Neural cell (in vitro differentiated cells): ENCODE data around the gene DPP7. TPM values are rescaled to one million over a fixed set of nuclear protein-coding genes. Genes with fewer than 3 reads are reported as not detected.

ENCODE experiments used
- H2AFZ ChIP-seq: fragments of 200-600, 300-800 bp; sonication (generic), shearing (Covaris generic); 2 replicates; pipeline ENCODE4 v1.6.0; 2014; ENCODE audit warnings: low read depth, mild to moderate bottlenecking, antibody characterized with exemption, low read length, moderate library complexity
- H3F3A ChIP-seq: fragments of 200-600 bp; shearing (Covaris generic); 2 replicates; pipeline ENCODE4 v1.6.1; 2016; ENCODE audit warnings: mild to moderate bottlenecking, moderate library complexity, mixed read lengths, antibody characterized with exemption, low read length; ENCODE audit not compliant: insufficient read depth, poor library complexity, severe bottlenecking
- H3K27ac ChIP-seq: fragments of 200-600, 300-800 bp; sonication (generic), shearing (Covaris generic); 2 replicates; pipeline ENCODE4 v1.5.1; 2014; ENCODE audit warnings: mild to moderate bottlenecking, low read length, moderate library complexity
- H3K27me3 ChIP-seq: fragments of 300-800, 200-600 bp; sonication (generic), shearing (Covaris generic); 2 replicates; pipeline ENCODE4 v1.6.0; 2014; ENCODE audit warnings: mild to moderate bottlenecking, low read depth, low read length, moderate library complexity; ENCODE audit not compliant: insufficient read depth
- H3K36me3 ChIP-seq: fragments of 300-800, 200-600 bp; sonication (generic), shearing (Covaris generic); 2 replicates; pipeline ENCODE4 v1.5.1; 2014; ENCODE audit warnings: mild to moderate bottlenecking, antibody characterized with exemption, low read length, moderate library complexity; ENCODE audit not compliant: insufficient read depth
- H3K4me2 ChIP-seq: fragments of 300-800, 200-600 bp; sonication (generic), shearing (Covaris generic); 2 replicates; pipeline ENCODE4 v1.6.0; 2014; ENCODE audit warnings: mild to moderate bottlenecking, low read length
- H3K4me3 ChIP-seq: fragments of 300-800, 200-600 bp; sonication (generic), shearing (Covaris generic); 2 replicates; pipeline ENCODE4 v1.5.1; 2014; ENCODE audit warnings: mild to moderate bottlenecking, low read length, moderate library complexity
- H3K79me2 ChIP-seq: fragments of 200-600 bp; shearing (Covaris generic); replicated peaks from 2 replicates; pipeline ENCODE4 v1.6.0; 2014; ENCODE audit warnings: mild to moderate bottlenecking, low read length, moderate library complexity; ENCODE audit not compliant: insufficient read depth
- H3K9ac ChIP-seq: fragments of 300-800, 200-600 bp; sonication (generic), shearing (Covaris generic); 2 replicates; pipeline ENCODE4 v1.6.1; 2016; ENCODE audit warnings: mild to moderate bottlenecking, low read length, mixed read lengths
- H3K9me2 ChIP-seq: fragments of 200-600 bp; shearing (Covaris generic); 2 replicates; pipeline ENCODE4 v1.6.1; 2016; ENCODE audit warnings: mild to moderate bottlenecking, low read length, mixed read lengths; ENCODE audit not compliant: insufficient read depth
- H3K9me3 ChIP-seq: fragments of 200-600, 300-800 bp; sonication (generic), shearing (Covaris generic); 2 replicates; pipeline ENCODE4 v1.6.1; 2016; ENCODE audit warnings: mild to moderate bottlenecking, mixed run types, low read length, moderate library complexity, mixed read lengths
- H4K20me1 ChIP-seq: fragments of 200-600 bp; shearing (Covaris generic); 2 replicates; pipeline ENCODE4 v1.6.1; 2016; ENCODE audit warnings: mild to moderate bottlenecking, mixed run types; ENCODE audit not compliant: insufficient read depth
- EP300 ChIP-seq: fragments of 450-650 bp; conservative IDR thresholded peaks from 2 replicates; pipeline ENCODE4 v1.6.1; 2014; ENCODE audit warnings: antibody characterized with exemption, mild to moderate bottlenecking, moderate library complexity; ENCODE audit not compliant: poor library complexity, severe bottlenecking
- EZH2 ChIP-seq: fragments of 200-600, 300-800 bp; shearing (Covaris generic), sonication (generic); IDR thresholded peaks from 2 replicates; pipeline ENCODE4 v1.6.1; 2014; ENCODE audit warnings: antibody characterized with exemption, low read length, borderline replicate concordance, mild to moderate bottlenecking; ENCODE audit not compliant: insufficient read depth, poor library complexity, severe bottlenecking
- MXI1 ChIP-seq: fragments of 450-650 bp; conservative IDR thresholded peaks from 2 replicates; pipeline ENCODE4 v1.6.1; 2014; ENCODE audit warnings: antibody characterized with exemption, mild to moderate bottlenecking; ENCODE audit not compliant: poor library complexity, severe bottlenecking
- POLR2AphosphoS5 ChIP-seq: IDR thresholded peaks from 2 replicates; pipeline ENCODE4 v1.6.1; 2012
- RAD21 ChIP-seq: fragments of 450-650 bp; conservative IDR thresholded peaks from 2 replicates; pipeline ENCODE4 v1.6.1; 2014; ENCODE audit warnings: antibody characterized with exemption, mild to moderate bottlenecking, moderate library complexity
- SMC3 ChIP-seq: fragments of 450-650 bp; conservative IDR thresholded peaks from 2 replicates; pipeline ENCODE4 v1.6.1; 2014; ENCODE audit warnings: antibody characterized with exemption, mild to moderate bottlenecking, moderate library complexity; ENCODE audit not compliant: poor library complexity
- TAF1 ChIP-seq: IDR thresholded peaks from 2 replicates; pipeline ENCODE4 v1.6.1; 2012; ENCODE audit warnings: low read depth
- polyA plus RNA-seq: library from polyadenylated mRNA; depleted of rRNA; stranded (reverse); fragments of >200 nt; gene quantifications from 2 replicates; pipeline ENCODE4 v1.2.3, GENCODE V29; 2014
- TF ChIP-seq, protein P1 (sequence below): fragments of 450-650 bp; IDR thresholded peaks from 2 replicates; pipeline ENCODE4 v1.5.1; 2014; ENCODE audit warnings: antibody characterized with exemption, mild to moderate bottlenecking, moderate library complexity; ENCODE audit not compliant: poor library complexity, severe bottlenecking
- TF ChIP-seq, protein P2 (sequence below): IDR thresholded peaks from 2 replicates; pipeline ENCODE4 v1.6.1; 2012; ENCODE audit warnings: borderline replicate concordance

Gene DPP7
- polyA plus RNA-seq, 1 donor from 2014 or later, result 23.3 TPM

DNA sequence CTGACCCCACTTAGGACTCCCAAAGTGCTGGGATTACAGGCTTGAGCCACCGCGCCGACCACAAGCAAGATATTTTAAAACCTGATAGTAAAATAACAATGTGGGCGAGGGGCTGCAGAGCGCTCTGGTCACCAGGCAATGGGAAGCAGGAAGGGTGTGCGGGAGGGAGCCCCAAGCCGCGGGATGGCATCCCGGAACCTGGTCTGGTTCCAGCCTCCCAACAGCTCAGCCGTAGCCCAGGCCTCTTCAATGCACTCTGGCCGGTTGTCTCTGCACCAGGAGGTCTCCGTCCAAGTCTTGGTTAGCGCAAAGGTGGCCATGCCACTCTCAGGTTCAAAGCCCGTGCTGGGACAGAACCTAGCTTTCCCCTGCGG, 37.9 kb downstream of the DPP7 start:
- Histone ChIP-seq H3K9me2 (no peaks in the 10 kb centered on the region), H3K4me2 (no peak overlapping the region), H4K20me1 (no peaks in the 10 kb centered on the region), H3K27ac (no peak overlapping the region), H3K27me3 (peaks cover 61% of the 10 kb centered on the region), H3K79me2 (no peaks in the 10 kb centered on the region), H3F3A (no peaks in the 10 kb centered on the region), H3K9ac (no peak overlapping the region), H3K4me3 (no peak overlapping the region), H3K36me3 (no peaks in the 10 kb centered on the region), H3K9me3 (no peaks in the 10 kb centered on the region), H2AFZ (no peak overlapping the region)
- TF ChIP-seq, protein P1, sequence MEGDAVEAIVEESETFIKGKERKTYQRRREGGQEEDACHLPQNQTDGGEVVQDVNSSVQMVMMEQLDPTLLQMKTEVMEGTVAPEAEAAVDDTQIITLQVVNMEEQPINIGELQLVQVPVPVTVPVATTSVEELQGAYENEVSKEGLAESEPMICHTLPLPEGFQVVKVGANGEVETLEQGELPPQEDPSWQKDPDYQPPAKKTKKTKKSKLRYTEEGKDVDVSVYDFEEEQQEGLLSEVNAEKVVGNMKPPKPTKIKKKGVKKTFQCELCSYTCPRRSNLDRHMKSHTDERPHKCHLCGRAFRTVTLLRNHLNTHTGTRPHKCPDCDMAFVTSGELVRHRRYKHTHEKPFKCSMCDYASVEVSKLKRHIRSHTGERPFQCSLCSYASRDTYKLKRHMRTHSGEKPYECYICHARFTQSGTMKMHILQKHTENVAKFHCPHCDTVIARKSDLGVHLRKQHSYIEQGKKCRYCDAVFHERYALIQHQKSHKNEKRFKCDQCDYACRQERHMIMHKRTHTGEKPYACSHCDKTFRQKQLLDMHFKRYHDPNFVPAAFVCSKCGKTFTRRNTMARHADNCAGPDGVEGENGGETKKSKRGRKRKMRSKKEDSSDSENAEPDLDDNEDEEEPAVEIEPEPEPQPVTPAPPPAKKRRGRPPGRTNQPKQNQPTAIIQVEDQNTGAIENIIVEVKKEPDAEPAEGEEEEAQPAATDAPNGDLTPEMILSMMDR, result no peak
- TF ChIP-seq MXI1 (no peak), SMC3 (no peak), EZH2 (no peak), TAF1 (no peak), RAD21 (no peak), EP300 (no peak), POLR2AphosphoS5 (no peak)
- TF ChIP-seq, protein P2, sequence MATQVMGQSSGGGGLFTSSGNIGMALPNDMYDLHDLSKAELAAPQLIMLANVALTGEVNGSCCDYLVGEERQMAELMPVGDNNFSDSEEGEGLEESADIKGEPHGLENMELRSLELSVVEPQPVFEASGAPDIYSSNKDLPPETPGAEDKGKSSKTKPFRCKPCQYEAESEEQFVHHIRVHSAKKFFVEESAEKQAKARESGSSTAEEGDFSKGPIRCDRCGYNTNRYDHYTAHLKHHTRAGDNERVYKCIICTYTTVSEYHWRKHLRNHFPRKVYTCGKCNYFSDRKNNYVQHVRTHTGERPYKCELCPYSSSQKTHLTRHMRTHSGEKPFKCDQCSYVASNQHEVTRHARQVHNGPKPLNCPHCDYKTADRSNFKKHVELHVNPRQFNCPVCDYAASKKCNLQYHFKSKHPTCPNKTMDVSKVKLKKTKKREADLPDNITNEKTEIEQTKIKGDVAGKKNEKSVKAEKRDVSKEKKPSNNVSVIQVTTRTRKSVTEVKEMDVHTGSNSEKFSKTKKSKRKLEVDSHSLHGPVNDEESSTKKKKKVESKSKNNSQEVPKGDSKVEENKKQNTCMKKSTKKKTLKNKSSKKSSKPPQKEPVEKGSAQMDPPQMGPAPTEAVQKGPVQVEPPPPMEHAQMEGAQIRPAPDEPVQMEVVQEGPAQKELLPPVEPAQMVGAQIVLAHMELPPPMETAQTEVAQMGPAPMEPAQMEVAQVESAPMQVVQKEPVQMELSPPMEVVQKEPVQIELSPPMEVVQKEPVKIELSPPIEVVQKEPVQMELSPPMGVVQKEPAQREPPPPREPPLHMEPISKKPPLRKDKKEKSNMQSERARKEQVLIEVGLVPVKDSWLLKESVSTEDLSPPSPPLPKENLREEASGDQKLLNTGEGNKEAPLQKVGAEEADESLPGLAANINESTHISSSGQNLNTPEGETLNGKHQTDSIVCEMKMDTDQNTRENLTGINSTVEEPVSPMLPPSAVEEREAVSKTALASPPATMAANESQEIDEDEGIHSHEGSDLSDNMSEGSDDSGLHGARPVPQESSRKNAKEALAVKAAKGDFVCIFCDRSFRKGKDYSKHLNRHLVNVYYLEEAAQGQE, result no peak

DNA sequence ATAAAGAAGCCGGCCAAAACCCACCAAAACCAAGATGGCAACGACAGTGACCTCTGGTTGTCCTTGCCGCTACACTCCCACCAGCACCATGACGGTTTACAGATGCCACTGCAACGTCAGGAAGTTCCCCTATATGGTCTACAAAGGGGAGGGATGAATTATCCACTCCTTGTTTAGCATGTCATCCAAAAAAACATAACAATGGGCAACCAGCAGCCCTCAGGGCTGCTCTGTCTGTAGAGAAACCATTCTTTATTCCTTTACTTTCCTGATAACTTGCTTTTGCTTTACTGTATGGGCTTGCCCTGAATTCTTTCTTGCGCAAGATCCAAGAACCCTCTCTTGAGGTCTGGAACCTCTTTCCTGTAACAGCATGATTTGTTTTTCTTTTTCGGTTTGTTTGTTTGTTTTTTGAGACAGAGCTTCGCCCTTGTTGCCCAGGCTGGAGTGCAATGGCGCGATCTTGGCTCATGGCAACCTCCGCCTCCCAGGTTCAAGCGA, 39.2 kb downstream of the DPP7 start:
- peaks cover 55% of the 10 kb centered on the region for H3K27me3 ChIP-seq
- no peak for TF ChIP-seq EP300
- no peak for TF ChIP-seq POLR2AphosphoS5
- TF ChIP-seq, protein P2, result no peak
- TF ChIP-seq EZH2, result no peak
- TF ChIP-seq RAD21, result no peak
- TF ChIP-seq, protein P1, result no peak
- no peak for TF ChIP-seq TAF1
- TF ChIP-seq SMC3, result no peak
- no peak for TF ChIP-seq MXI1
- no peak overlapping the region for H2AFZ ChIP-seq

More for the DNA sequence above, 39.2 kb downstream of the DPP7 start:
- Histone ChIP-seq H3K36me3 (no peaks in the 10 kb centered on the region), H3K27ac (no peak overlapping the region), H3K9me2 (no peaks in the 10 kb centered on the region), H3K9me3 (no peaks in the 10 kb centered on the region), H3K4me2 (no peak overlapping the region), H3K9ac (no peak overlapping the region), H3K79me2 (no peaks in the 10 kb centered on the region), H3F3A (no peaks in the 10 kb centered on the region), H4K20me1 (no peaks in the 10 kb centered on the region), H3K4me3 (no peak overlapping the region)
